ENCODE results near the gene ZNF433. TPM values are rescaled to one million over a fixed set of nuclear protein-coding genes. Genes with fewer than 3 reads are reported as not detected.

Gene ZNF433
- polyA plus RNA-seq, 1 of the 3 experiments (the other 2 are of a cell fraction): 1.9 TPM

- WGBS (ENCODE audit: low lambda C conversion rate): 62% methylated on average over 9 of the region's 9 CpGs
- peaks cover 5 to 7% of the 10 kb centered on the region in 2 experiments for H3K36me3 ChIP-seq (replicated peaks in 1 of 2; ENCODE audit: control insufficient read depth in 1 of 2, insufficient read depth in 2 of 2, low read length in 1 of 2)
- ChIA-PET CTCF (interaction anchor here (0.6 to 8.3 kb wide), 33 partner anchors 8 to 524 kb away, joined by 3 to 123 read pairs (median 5); partner anchors contain the start of genes ZNF20, ZNF491, ZNF700 and ZNF763), POLR2A (interaction anchor here (0.8 to 1.8 kb wide), 4 partner anchors 25 to 191 kb away, joined by 3 to 12 read pairs (median 4); partner anchors contain the start of genes ZNF433 and ZNF763)
- no peaks in the 10 kb centered on the region for H3K9me2 ChIP-seq
- H2AFZ ChIP-seq (ENCODE audit: low read depth): no peak overlapping the region
- H3K4me1 ChIP-seq (ENCODE audit: control insufficient read depth in 1 of 2, insufficient read depth in 2 of 2, low read depth in 1 of 2, low read length in 1 of 2): no peaks in the 10 kb centered on the region; a peak in 1 of 4 replicates
- H3F3A ChIP-seq (replicated peaks; ENCODE audit: insufficient read depth): peaks cover 8% of the 10 kb centered on the region
- TF ChIP-seq, protein P1, sequence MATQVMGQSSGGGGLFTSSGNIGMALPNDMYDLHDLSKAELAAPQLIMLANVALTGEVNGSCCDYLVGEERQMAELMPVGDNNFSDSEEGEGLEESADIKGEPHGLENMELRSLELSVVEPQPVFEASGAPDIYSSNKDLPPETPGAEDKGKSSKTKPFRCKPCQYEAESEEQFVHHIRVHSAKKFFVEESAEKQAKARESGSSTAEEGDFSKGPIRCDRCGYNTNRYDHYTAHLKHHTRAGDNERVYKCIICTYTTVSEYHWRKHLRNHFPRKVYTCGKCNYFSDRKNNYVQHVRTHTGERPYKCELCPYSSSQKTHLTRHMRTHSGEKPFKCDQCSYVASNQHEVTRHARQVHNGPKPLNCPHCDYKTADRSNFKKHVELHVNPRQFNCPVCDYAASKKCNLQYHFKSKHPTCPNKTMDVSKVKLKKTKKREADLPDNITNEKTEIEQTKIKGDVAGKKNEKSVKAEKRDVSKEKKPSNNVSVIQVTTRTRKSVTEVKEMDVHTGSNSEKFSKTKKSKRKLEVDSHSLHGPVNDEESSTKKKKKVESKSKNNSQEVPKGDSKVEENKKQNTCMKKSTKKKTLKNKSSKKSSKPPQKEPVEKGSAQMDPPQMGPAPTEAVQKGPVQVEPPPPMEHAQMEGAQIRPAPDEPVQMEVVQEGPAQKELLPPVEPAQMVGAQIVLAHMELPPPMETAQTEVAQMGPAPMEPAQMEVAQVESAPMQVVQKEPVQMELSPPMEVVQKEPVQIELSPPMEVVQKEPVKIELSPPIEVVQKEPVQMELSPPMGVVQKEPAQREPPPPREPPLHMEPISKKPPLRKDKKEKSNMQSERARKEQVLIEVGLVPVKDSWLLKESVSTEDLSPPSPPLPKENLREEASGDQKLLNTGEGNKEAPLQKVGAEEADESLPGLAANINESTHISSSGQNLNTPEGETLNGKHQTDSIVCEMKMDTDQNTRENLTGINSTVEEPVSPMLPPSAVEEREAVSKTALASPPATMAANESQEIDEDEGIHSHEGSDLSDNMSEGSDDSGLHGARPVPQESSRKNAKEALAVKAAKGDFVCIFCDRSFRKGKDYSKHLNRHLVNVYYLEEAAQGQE (IDR thresholded peaks at IDR 0.05; ENCODE audit: low read depth, low read length): no peak
- no peak for TF ChIP-seq ELF1 (IDR thresholded peaks at IDR 0.05)
- no peak for TF ChIP-seq NRF1 (IDR thresholded peaks at IDR 0.05; ENCODE audit: low read depth, low read length)
- TF ChIP-seq TEAD4 (IDR thresholded peaks at IDR 0.05; ENCODE audit: borderline replicate concordance, insufficient read depth): no peak
- no peak for TF ChIP-seq FOSL2 (IDR thresholded peaks at IDR 0.05; ENCODE audit: borderline replicate concordance, low read depth)
- no peak for TF ChIP-seq POLR2AphosphoS5 (IDR thresholded peaks at IDR 0.05; ENCODE audit: low read depth, low read length)
- TF ChIP-seq TAF1 (IDR thresholded peaks at IDR 0.05; ENCODE audit: borderline replicate concordance, low read depth, low read length): no peak
- TF ChIP-seq, protein P2, sequence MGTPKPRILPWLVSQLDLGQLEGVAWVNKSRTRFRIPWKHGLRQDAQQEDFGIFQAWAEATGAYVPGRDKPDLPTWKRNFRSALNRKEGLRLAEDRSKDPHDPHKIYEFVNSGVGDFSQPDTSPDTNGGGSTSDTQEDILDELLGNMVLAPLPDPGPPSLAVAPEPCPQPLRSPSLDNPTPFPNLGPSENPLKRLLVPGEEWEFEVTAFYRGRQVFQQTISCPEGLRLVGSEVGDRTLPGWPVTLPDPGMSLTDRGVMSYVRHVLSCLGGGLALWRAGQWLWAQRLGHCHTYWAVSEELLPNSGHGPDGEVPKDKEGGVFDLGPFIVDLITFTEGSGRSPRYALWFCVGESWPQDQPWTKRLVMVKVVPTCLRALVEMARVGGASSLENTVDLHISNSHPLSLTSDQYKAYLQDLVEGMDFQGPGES (IDR thresholded peaks at IDR 0.05; ENCODE audit: low read depth, low read length): no peak
- no peak for TF ChIP-seq RAD21 (IDR thresholded peaks at IDR 0.05; ENCODE audit: low read length)
- TF ChIP-seq RFX5 (IDR thresholded peaks at IDR 0.05; ENCODE audit: low read length): no peak
- TF ChIP-seq NFIC (IDR thresholded peaks at IDR 0.05; ENCODE audit: borderline replicate concordance): no peak
- TF ChIP-seq ZBTB33 (IDR thresholded peaks at IDR 0.05; ENCODE audit: borderline replicate concordance, low read depth): no peak
- TF ChIP-seq SIN3A (IDR thresholded peaks at IDR 0.05; ENCODE audit: borderline replicate concordance, low read depth, low read length): no peak
- TF ChIP-seq GATA2 (CRISPR knock-in tag; IDR thresholded peaks at IDR 0.05): no peak
- no peak for TF ChIP-seq RXRA (IDR thresholded peaks at IDR 0.05; ENCODE audit: borderline replicate concordance, low read depth)
- no peak for TF ChIP-seq TCF12 (IDR thresholded peaks at IDR 0.05)
- TF ChIP-seq, protein P3, sequence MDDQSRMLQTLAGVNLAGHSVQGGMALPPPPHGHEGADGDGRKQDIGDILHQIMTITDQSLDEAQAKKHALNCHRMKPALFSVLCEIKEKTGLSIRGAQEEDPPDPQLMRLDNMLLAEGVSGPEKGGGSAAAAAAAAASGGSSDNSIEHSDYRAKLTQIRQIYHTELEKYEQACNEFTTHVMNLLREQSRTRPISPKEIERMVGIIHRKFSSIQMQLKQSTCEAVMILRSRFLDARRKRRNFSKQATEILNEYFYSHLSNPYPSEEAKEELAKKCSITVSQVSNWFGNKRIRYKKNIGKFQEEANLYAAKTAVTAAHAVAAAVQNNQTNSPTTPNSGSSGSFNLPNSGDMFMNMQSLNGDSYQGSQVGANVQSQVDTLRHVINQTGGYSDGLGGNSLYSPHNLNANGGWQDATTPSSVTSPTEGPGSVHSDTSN (IDR thresholded peaks at IDR 0.05): no peak
- no peak for TF ChIP-seq YY1 (IDR thresholded peaks at IDR 0.05; ENCODE audit: low read depth)
- peak overlapping the region; percentile 93; the same call in 1 of the 2 replicates for H3K4me2 ChIP-seq
- peak overlapping the region; percentile 88 to 93; a peak in 3 of 4 replicates for H3K4me3 ChIP-seq (ENCODE audit: low read depth in 2 of 2, low read length in 1 of 2)
- H3K79me2 ChIP-seq (ENCODE audit: insufficient read depth): peaks cover 42% of the 10 kb centered on the region; the same call in 1 of the 2 replicates
- H3K9ac ChIP-seq: no peak overlapping the region
- no peak for DNase-seq
- H3K9me3 ChIP-seq: no peaks in the 10 kb centered on the region
- no peaks in the 10 kb centered on the region for H3K27me3 ChIP-seq (ENCODE audit: insufficient read depth)
- H4K20me1 ChIP-seq (ENCODE audit: insufficient read depth): 0 out of 2 replicates have a peak, but pooled peaks cover 2% of the 10 kb centered on the region
- H3K27ac ChIP-seq (ENCODE audit: low read depth in 2 of 2, low read length in 1 of 2): no peak overlapping the region
These were observed 46.4 kb downstream of the ZNF433 start for GRCh38 chr19:11989112-11989456.

Data from SK-N-SH (cell line).